GM23248 (cell line): Measurements from ENCODE around the gene TCEAL7. TPM values are rescaled to one million over a fixed set of nuclear protein-coding genes. Genes with fewer than 3 reads are reported as not detected.

Experiments used
- DNase-seq: peaks from one replicate; pipeline ENCODE4 v3.0.0-alpha.2; 2015
- H2AFZ ChIP-seq: fragments of 200-600 bp; sonication (generic); 2 replicates; pipeline ENCODE4 v1.6.1; 2016; ENCODE audit warnings: antibody characterized with exemption
- H3F3A ChIP-seq: fragments of 200-600 bp; sonication (generic); 2 replicates; pipeline ENCODE4 v1.6.1; 2016; ENCODE audit warnings: mild to moderate bottlenecking, antibody characterized with exemption, mixed run types; ENCODE audit not compliant: insufficient read depth
- H3K27ac ChIP-seq: fragments of 200-600 bp; sonication (generic); 2 replicates; pipeline ENCODE4 v1.5.1; 2016; ENCODE audit warnings: mild to moderate bottlenecking
- H3K27me3 ChIP-seq: fragments of 200-600 bp; sonication (generic); replicated peaks from 2 replicates; pipeline ENCODE4 v1.6.1; 2016; ENCODE audit warnings: mild to moderate bottlenecking; ENCODE audit not compliant: insufficient read depth
- H3K36me3 ChIP-seq: fragments of 200-600 bp; sonication (generic); 2 replicates; pipeline ENCODE4 v1.6.1; 2016; ENCODE audit warnings: low read depth, mild to moderate bottlenecking
- H3K4me1 ChIP-seq: fragments of 200-600 bp; sonication (generic); 2 replicates; pipeline ENCODE4 v1.6.1; 2016; ENCODE audit warnings: mild to moderate bottlenecking; ENCODE audit not compliant: insufficient read depth
- H3K4me2 ChIP-seq: fragments of 200-600 bp; sonication (generic); one replicate; pipeline ENCODE4 v1.6.1; 2016; ENCODE audit warnings: mild to moderate bottlenecking; ENCODE audit not compliant: unreplicated experiment
- H3K4me3 ChIP-seq: fragments of 200-600 bp; sonication (generic); 2 replicates; pipeline ENCODE4 v1.5.1; 2016; ENCODE audit warnings: mild to moderate bottlenecking
- H3K79me2 ChIP-seq: fragments of 200-600 bp; sonication (generic); 2 replicates; pipeline ENCODE4 v1.6.1; 2016; ENCODE audit warnings: mild to moderate bottlenecking; ENCODE audit not compliant: insufficient read depth
- H3K9ac ChIP-seq: fragments of 200-600 bp; sonication (generic); 2 replicates; pipeline ENCODE4 v1.6.1; 2016; ENCODE audit warnings: mild to moderate bottlenecking
- H3K9me2 ChIP-seq: fragments of 200-600 bp; sonication (generic); 2 replicates; pipeline ENCODE4 v1.6.1; 2016; ENCODE audit warnings: mixed run types, mild to moderate bottlenecking, moderate library complexity; ENCODE audit not compliant: insufficient read depth
- H3K9me3 ChIP-seq: fragments of 200-600 bp; sonication (generic); one replicate; pipeline ENCODE4 v1.6.1; 2017; ENCODE audit warnings: low read depth
- H4K20me1 ChIP-seq: fragments of 200-600 bp; sonication (generic); 2 replicates; pipeline ENCODE4 v1.6.0; 2016; ENCODE audit not compliant: insufficient read depth
- EZH2 ChIP-seq: fragments of 200-600 bp; sonication (generic); IDR thresholded peaks from 2 replicates; pipeline ENCODE4 v1.6.1; 2018; ENCODE audit warnings: antibody characterized with exemption, mild to moderate bottlenecking; ENCODE audit not compliant: insufficient read depth, poor library complexity, severe bottlenecking
- EZH2phosphoT487 ChIP-seq: fragments of 200-600 bp; sonication (generic); IDR thresholded peaks from 2 replicates; pipeline ENCODE4 v1.6.1; 2018; ENCODE audit warnings: antibody characterized with exemption, moderate library complexity, mild to moderate bottlenecking, low read depth; ENCODE audit not compliant: insufficient read depth
- WGBS, 2 experiments: methylation state at CpG; one replicate each; pipeline ENCODE4 v1.1.6; 2015 to 2017; ENCODE audit warnings: low lambda C conversion rate in 2 of 2, low coverage in 1 of 2; ENCODE audit errors: missing lambda C conversion rate in 2 of 2; 5-methylcytosine and 5-hydroxymethylcytosine counted together
- in situ Hi-C: fragments of 300-500 bp; cut with MboI; formaldehyde crosslinking; loops from 2 replicates; pipeline ENCODE4 v1.15.0; 2020
- polyA plus RNA-seq: library from polyadenylated mRNA; unstranded; fragments of >200 nt; fragmentation: Nextera tagmentation; extraction: Ambion mirVana; gene quantifications from 2 replicates; pipeline ENCODE4 v1.2.1, GENCODE V29; 2016
- total RNA-seq: library from RNA; depleted of rRNA; stranded (reverse); fragments of >200 nt; shearing (Covaris generic); gene quantifications from 2 replicates; pipeline ENCODE4 v1.2.3, GENCODE V29; 2014

Gene TCEAL7
- total and polyA plus RNA-seq, 2 experiments from 2014 or later: 8.0 to 21.9 TPM

DNA sequence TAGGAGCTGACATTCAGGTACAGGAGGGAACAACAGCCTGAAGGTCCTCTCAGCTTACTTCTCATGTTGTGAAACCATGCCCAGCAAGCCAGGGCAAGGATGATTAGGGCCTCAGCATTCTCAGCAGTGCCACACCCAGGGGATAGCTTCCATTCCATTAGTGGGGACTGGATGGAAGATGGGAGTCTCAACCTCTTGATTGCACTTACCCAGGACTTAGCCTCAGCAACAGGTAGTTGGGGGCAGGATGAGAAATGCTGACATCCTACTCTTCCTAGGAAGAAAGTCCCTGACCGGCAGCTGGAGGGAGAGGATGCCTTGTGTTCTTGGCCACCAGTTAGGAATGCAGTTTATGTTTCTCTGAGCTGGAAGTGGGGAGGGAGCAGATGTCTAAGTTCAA is 37.5 kb downstream of the TCEAL7 start:
- Histone ChIP-seq H2AFZ (peak overlapping the region; percentile 48; the same call in 1 of the 2 replicates), H3K9me3 (no peaks in the 10 kb centered on the region), H3K79me2 (no peaks in the 10 kb centered on the region), H3K4me2 (no peak overlapping the region), H3K4me3 (no peak overlapping the region), H3K36me3 (no peaks in the 10 kb centered on the region), H3K9ac (no peak overlapping the region), H3K27me3 (no peaks in the 10 kb centered on the region), H3F3A (no peaks in the 10 kb centered on the region), H4K20me1 (no peaks in the 10 kb centered on the region), H3K9me2 (no peaks in the 10 kb centered on the region), H3K27ac (no peak overlapping the region), H3K4me1 (peaks cover 16% of the 10 kb centered on the region)
- TF ChIP-seq EZH2phosphoT487: no peak
- TF ChIP-seq EZH2: no peak
- in situ Hi-C loops: no loop called here
- no CpG with 5 or more reads among the region's 1 CpG for WGBS, 2 experiments
- peak; percentile 17 for DNase-seq

DNA sequence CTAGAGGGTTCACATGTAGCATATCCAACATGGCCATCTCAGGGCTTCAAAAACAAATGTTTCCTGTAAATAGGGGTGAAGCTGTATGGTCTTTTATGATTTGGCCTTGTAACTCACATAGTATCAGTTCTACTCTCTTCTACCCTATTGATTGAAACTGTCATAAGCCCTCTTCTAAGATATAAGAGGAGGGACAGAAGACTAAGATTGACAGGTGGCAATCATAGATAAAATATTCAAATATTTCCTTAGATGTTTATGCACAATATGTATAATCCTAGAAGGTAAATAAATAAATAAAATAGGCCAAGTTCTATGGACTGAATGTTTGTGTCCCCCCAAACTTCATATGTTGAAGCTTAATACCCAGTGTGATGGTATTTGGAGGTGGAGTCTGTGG is 39.4 kb downstream of the TCEAL7 start:
- H3K36me3 ChIP-seq: no peaks in the 10 kb centered on the region
- H3K27ac ChIP-seq: no peak overlapping the region
- H3K27me3 ChIP-seq: no peaks in the 10 kb centered on the region
- no peaks in the 10 kb centered on the region for H3K79me2 ChIP-seq
- no peak overlapping the region for H3K4me3 ChIP-seq
- no peak overlapping the region for H2AFZ ChIP-seq
- H3K4me1 ChIP-seq: peaks cover 27% of the 10 kb centered on the region
- no peaks in the 10 kb centered on the region for H4K20me1 ChIP-seq
- H3K9me3 ChIP-seq: no peaks in the 10 kb centered on the region
- H3K4me2 ChIP-seq: no peak overlapping the region
- DNase-seq: no peak
- H3K9ac ChIP-seq: no peak overlapping the region
- TF ChIP-seq EZH2phosphoT487 (no peak), EZH2 (no peak)
- in situ Hi-C loops: no loop called here
- no peaks in the 10 kb centered on the region for H3K9me2 ChIP-seq
- peaks cover 18% of the 10 kb centered on the region; the same call in 1 of the 2 replicates for H3F3A ChIP-seq

DNA sequence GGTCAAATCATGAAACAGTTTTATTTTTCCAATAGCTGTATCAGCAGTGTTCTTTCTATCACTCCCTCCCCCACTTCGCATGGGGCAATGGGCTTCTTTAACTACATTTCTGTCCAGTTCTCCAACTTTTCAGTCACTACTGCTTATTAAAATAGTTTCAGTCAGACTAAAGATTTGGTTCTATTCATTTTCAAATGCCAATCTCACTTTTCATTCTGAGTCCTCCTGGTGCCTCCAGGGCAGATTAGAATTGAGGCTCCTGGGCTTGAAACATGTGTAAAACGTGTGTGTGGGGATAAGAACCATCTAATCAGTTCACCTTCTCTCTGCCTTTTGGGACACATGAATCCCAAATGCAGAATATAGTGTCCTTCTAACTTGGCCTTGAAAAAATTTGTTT is 42.8 kb downstream of the TCEAL7 start:
- H3K4me2 ChIP-seq: no peak overlapping the region
- no peaks in the 10 kb centered on the region for H3K9me2 ChIP-seq
- TF ChIP-seq EZH2 (no peak), EZH2phosphoT487 (no peak)
- WGBS, 2 experiments: 53 to 57% methylated on average over 2 of the region's 2 CpGs
- 0 out of 2 replicates have a peak overlapping the region, but pooled peaks have one; percentile 69 for H2AFZ ChIP-seq
- in situ Hi-C loops: no loop called here
- H3K9me3 ChIP-seq: no peaks in the 10 kb centered on the region
- no peak for DNase-seq
- H3K27me3 ChIP-seq: no peaks in the 10 kb centered on the region
- H3K27ac ChIP-seq: peak overlapping the region; percentile 81; the same call in 1 of the 2 replicates
- peaks cover 12% of the 10 kb centered on the region for H3K79me2 ChIP-seq
- H3K4me3 ChIP-seq: no peak overlapping the region
- no peak overlapping the region for H3K9ac ChIP-seq
- H3K4me1 ChIP-seq: peaks cover 21% of the 10 kb centered on the region
- H3K36me3 ChIP-seq: no peaks in the 10 kb centered on the region
- no peaks in the 10 kb centered on the region for H4K20me1 ChIP-seq
- H3F3A ChIP-seq: peaks cover 19% of the 10 kb centered on the region; the same call in 1 of the 2 replicates

DNA sequence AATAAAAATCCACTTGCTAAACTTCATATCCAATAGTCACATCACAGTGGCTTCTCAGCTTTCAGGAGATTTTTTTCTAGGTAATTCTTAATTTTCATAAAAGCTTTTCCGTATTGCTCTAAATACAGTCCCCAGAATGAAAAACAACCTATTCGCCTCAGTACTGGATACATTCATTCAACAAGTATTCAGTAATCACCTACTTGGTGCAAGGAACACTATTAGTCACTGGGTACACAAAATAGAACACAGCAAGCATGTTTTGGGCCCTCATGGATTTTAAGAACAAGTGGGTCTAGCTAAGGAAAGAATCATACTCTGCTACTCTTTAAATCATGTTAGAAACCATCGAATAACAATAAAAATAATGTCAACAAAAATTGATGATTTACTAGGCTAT is 43.5 kb downstream of the TCEAL7 start:
- H3K4me3 ChIP-seq: no peak overlapping the region
- H3K27me3 ChIP-seq: no peaks in the 10 kb centered on the region
- no peaks in the 10 kb centered on the region for H4K20me1 ChIP-seq
- peaks cover 12% of the 10 kb centered on the region for H3K79me2 ChIP-seq
- peaks cover 19% of the 10 kb centered on the region; the same call in 1 of the 2 replicates for H3F3A ChIP-seq
- 43 to 61% methylated on average over 3 of the region's 3 CpGs for WGBS, 2 experiments
- peak; percentile 46 for DNase-seq
- TF ChIP-seq EZH2: no peak
- H2AFZ ChIP-seq: peak overlapping the region; percentile 69; the same call in 1 of the 2 replicates
- no peaks in the 10 kb centered on the region for H3K9me2 ChIP-seq
- H3K9me3 ChIP-seq: no peaks in the 10 kb centered on the region
- no peak overlapping the region for H3K4me2 ChIP-seq
- in situ Hi-C loops: no loop called here
- no peaks in the 10 kb centered on the region for H3K36me3 ChIP-seq
- no peak overlapping the region for H3K9ac ChIP-seq
- H3K27ac ChIP-seq: peak overlapping the region; percentile 81
- peaks cover 20% of the 10 kb centered on the region for H3K4me1 ChIP-seq
